ENCODE measurements around the gene PNLIPRP1.

Gene PNLIPRP1

DNA sequence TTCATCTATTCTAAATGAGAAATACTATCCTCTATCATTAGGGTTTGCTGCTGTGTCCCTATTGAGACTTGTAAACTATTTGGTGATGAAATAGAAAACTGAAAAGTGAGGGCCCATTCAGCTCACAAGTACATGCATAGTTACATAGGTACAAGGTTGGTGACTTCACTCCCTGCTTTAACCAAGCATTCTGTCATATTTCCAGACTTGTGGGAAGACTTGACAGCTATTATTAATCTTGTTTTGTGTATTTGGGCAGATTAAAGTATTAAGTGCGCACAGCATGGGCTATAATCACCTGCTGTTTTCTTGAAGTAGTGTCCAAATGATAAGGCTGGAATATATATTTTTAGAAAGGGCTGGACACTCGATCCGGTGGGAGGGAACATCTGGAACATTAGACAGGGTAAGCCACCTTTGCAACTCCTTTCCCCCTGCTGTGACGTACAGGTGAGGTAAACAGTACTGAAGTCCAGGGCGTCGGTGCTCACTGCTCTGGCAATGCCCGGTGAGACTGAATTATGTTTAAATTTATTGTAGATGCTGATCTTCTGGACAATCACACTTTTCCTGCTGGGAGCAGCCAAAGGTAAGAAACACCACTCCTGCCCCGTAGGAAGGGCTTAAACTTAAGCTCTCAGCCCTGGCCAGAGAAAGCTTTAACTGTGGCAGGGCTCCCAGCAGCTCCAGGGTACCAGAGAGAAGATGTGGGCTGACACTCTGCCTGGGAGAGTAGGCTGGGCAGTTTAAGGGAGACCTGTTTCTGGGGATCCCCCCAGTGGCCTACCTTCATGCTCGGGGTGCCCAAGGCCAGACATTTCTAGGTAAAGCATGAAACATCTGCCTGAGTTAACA lies at the start of gene PNLIPRP1:
Gene PNLIPRP1, plus strand, starts transcription at position 370 of the 855 bp plus-strand sequence. Its CDS starts 171 bp downstream, at position 541.
- in situ Hi-C loops (cut with MboI; ENCODE audit: low sequenced_read_pairs) = no loop called here

GRCh38 chr10:116542007-116542677 lies 48.6 kb upstream of the PNLIPRP1 start:
- in situ Hi-C loops (cut with MboI; ENCODE audit: low sequenced_read_pairs) = no loop called here

DNA sequence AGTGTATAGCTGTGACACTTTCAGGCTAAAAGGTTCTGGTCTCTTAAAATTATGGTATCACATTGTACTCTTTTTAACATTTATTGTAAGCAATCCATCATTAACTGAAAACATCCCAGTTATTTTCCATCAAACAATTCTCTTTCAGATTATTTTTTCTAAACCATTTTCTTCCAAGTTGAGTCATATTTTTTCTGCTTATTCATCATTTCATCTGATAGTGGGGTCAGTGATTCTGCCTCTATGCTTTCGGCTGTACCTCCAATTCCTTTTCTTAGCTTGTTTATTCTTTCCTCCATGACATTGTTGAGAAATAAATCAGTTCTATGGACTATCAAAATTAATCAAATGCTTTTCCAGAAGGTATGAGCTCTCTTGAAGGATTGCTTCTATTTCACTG lies 45.6 kb upstream of the PNLIPRP1 start:
- in situ Hi-C loops (cut with MboI; ENCODE audit: low sequenced_read_pairs) = no loop called here

- in situ Hi-C loops (cut with MboI; ENCODE audit: low sequenced_read_pairs) = no loop called here
Measured at GRCh38 chr10:116545756-116546155, 45.0 kb upstream of the PNLIPRP1 start, which contains the start of gene PNLIP. Gene PNLIP, plus strand, starts transcription at chr10:116545931. Its CDS starts 162 bp downstream, at chr10:116546093.

- in situ Hi-C loops (cut with MboI; ENCODE audit: low sequenced_read_pairs) = no loop called here
Measured at GRCh38 chr10:116548301-116548700, 42.5 kb upstream of the PNLIPRP1 start.

DNA sequence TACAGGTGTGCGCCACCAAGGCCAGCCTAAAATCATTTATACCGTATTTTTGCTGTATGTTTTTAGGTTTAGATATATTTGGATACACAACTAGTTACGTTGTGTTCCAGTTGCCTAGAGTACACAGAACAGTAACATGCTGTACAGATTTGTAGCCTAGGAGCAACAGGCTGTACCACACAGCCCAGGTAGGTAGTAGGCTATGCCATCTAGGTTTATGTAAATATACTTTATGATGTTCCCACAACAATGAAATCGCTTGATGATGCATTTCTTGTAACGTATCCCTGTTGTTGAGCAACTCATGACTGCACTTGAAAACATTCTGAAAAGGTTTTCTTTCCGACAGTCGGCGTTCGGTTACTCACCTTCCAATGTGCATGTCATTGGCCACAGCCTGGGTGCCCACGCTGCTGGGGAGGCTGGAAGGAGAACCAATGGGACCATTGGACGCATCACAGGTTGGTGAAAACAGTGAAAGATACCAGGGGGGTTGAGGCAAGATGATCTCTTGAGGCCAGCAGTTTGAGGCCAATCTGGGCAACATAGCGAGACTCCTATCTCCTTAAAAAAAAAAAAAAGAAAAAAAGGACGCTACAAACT lies 37.3 kb upstream of the PNLIPRP1 start:
- in situ Hi-C loops (cut with MboI; ENCODE audit: low sequenced_read_pairs) = no loop called here

- in situ Hi-C loops (cut with MboI; ENCODE audit: low sequenced_read_pairs) = no loop called here
Measured at GRCh38 chr10:116554628-116555027, 36.1 kb upstream of the PNLIPRP1 start.

GRCh38 chr10:116555880-116556279 lies 34.9 kb upstream of the PNLIPRP1 start:
- in situ Hi-C loops (cut with MboI; ENCODE audit: low sequenced_read_pairs) = no loop called here

DNA sequence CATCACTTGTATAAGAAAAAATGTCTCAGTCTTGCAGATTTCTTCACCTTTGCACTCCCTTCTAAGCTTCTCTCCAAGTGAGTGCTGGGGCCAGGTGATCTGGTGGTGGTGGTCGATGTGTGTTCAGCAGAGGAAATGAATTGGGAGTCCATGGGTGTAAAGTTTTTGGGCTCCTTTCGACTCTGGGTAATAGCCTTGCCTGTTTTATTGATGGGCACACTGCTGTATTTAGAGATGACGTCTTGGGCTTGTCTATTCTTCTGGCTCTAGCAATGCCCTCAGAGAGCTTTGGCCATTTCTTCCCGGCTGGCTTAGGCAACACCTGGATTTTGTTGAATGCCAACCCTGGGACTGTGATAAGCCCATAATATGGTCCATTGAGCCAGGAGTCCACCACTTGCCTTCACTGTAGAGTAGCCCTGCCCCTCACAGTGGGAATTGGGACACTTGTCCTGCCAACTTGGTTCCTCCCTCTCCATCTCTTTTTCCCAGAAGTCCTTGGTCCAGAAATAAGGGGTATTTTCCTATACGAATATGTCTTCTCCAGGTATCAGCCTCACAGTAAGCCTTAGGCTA lies 33.4 kb upstream of the PNLIPRP1 start:
- in situ Hi-C loops (cut with MboI; ENCODE audit: low sequenced_read_pairs) = no loop called here

- in situ Hi-C loops (cut with MboI; ENCODE audit: low sequenced_read_pairs) = no loop called here
Measured at GRCh38 chr10:116565534-116565933, 25.2 kb upstream of the PNLIPRP1 start.

DNA sequence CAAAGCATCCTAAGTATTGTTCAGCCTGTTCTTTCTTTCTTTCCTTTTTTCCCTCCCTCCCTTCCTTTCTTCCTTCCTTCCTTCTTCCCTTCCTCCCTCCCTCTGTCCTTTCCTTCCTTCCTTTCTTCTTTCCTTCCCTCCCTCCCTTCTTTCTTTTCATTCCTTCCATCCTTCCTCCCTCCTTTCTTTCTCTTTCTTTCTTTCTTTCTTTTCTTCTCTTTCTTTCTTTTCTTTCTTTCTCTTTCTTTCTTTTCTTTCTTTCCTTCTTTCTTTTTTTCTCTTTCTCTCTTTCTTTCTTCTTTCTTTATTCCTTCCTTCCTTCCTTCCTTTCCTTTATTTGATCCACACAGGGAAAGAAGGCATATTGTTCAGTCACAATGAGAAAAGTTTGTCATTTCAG lies 23.8 kb upstream of the PNLIPRP1 start:
- in situ Hi-C loops (cut with MboI; ENCODE audit: low sequenced_read_pairs) = no loop called here

GRCh38 chr10:116567335-116567734 lies 23.4 kb upstream of the PNLIPRP1 start:
- in situ Hi-C loops (cut with MboI; ENCODE audit: low sequenced_read_pairs) = no loop called here

DNA sequence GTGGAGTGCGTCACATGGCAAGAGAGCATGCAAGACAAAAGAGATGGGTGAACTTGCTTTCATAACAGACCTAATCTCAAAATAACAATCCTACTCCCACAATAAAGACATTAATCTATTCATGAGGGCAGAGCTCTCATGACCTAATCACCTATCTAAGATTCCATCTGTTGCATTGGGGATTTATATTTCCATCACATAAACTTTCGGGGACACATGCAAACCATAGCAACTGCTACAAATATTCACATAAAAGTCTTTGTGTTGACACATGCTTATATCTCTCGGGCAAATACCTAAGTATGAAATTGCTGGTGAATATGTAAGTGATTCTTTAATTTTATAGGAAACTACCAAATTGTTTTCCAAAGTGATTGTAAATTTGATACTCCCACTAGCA lies 16.0 kb upstream of the PNLIPRP1 start:
- in situ Hi-C loops (cut with MboI; ENCODE audit: low sequenced_read_pairs) = no loop called here

- in situ Hi-C loops (cut with MboI; ENCODE audit: low sequenced_read_pairs) = no loop called here
Measured at GRCh38 chr10:116587878-116588591, 2.7 kb upstream of the PNLIPRP1 start.

DNA sequence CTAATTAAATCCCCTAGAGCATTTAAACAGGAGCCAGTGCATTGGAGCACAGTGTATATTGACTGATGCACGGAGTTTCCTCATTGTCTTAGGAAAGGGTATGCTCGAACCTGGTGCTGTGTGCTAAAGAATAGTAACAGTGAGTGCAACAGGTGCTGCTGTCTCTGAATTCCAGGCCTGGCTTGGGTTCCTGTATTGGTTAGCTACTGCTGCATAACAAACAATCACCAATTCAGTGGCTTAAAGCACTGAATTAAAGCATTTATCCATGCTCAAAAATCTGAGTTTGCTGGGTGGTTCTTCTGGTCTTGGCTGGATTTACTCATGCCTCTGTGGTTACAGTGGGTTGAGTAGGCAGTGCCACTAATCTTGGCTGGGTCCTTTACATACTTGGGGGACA lies 1.8 kb upstream of the PNLIPRP1 start:
- in situ Hi-C loops (cut with MboI; ENCODE audit: low sequenced_read_pairs) = no loop called here

DNA sequence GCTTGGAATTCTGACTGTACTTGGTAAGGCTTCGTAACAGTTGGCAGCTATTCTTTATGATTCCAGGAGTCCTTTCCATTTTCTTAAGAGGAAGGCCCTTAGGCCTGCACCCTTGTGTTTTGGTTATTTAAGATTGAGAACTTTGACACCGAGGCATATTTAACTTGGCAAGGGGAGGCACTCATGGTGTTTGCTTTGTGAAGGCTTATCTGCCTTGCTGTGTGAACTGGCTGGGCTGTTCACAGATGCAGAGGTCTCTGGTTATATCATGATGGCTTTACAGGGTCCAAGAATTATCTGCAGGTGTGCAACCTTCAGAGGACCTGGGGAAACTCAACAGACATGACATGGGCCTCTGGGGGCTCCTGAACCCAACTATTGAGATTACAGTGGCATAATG lies 833 bp upstream of the PNLIPRP1 start:
- in situ Hi-C loops (cut with MboI; ENCODE audit: low sequenced_read_pairs) = no loop called here

DNA sequence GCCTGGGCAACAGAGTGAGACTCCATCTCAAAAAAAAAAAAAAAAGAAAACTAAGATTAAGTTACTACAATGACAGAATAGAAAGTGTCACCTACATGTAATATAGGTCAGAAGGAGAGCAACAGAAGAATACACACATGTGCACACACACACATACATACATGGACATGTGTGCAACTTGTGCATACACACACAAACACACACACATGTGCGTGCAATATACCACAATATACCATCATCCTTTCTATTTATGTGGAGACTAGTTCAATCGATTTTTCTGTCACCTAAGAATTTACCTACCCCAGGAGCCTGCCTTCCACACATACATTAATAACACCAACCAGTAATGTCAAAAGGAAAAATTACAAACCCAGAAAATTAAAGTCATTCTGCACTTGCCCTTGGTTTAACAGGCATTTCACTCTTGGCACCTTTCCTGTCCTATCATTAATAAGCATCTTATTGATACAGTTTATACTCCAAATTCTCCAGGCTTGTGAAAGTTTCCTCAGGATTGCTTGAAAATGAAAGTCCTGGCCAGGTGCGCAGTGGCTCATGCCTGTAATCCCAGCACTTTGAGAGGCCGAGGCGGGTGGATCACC lies 2.5 kb downstream of the PNLIPRP1 start:
- in situ Hi-C loops (cut with MboI; ENCODE audit: low sequenced_read_pairs) = no loop called here

DNA sequence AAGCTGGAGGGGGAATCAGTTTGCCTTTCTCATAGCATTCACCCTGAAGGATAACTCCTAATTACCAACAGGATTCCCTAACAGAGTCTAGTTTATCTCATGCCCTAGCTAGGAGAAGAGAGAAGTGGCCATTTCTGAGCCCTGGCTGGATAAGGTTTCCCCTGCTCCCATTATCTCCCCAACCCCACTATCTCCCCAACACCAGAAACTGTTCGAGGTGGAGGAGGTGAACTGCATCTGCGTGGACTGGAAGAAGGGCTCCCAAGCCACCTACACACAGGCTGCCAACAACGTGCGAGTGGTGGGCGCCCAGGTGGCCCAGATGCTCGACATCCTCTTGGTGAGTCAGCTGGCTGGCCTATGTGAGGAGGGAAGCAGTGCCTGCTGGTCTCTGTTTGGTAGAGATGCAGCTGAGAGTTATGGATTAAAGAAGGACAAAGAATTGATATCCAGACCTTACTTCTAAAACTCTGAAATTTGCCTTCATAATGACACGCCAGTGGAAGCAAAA lies 3.8 kb downstream of the PNLIPRP1 start:
- in situ Hi-C loops (cut with MboI; ENCODE audit: low sequenced_read_pairs) = no loop called here

DNA sequence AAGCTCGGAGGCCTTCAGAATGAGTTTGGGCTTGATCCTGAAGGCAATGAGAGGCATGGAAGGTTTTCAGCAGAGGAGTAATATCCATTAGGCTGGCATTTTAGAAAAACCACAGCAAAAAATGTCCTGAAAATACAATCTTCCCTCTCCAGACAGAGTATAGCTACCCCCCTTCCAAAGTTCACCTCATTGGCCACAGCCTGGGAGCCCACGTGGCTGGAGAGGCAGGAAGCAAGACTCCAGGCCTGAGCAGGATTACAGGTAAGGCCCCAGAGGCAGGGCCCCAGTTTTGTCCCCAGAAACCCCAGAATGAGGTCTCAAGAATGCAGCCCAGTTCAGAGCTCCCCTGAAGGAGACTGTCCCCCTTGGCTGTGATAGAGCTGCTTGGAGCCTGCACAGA lies 5.3 kb downstream of the PNLIPRP1 start:
- in situ Hi-C loops (cut with MboI; ENCODE audit: low sequenced_read_pairs) = no loop called here

DNA sequence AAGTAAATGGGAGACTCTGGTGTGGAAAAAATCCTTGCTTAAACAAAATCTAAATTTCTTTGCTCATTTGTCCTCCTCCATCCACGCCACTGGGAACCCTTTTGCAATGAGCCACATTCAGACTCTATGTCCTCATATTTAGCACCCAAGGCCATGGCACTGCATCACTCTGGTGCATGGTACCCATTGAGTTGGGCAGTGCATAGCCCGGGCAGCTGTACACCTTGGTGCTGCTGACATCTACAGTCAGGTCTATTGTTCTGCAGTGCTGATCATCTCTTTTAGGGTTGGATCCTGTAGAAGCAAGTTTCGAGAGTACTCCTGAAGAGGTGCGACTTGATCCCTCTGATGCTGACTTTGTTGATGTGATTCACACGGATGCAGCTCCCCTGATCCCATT lies 6.8 kb downstream of the PNLIPRP1 start:
- in situ Hi-C loops (cut with MboI; ENCODE audit: low sequenced_read_pairs) = no loop called here

Measured in HL-60/S4 (cell line).